DMS 273 (cell line): ENCODE measurements around the gene IL31.
"Not testable (repeated sequence)": the region's sequence is repeated elsewhere in the genome, so short reads cannot be mapped to it uniquely, and the experiment has no call there.

Source experiments
- DNase-seq: peaks from one replicate; lab custom pipeline; 2025; ENCODE audit not compliant: unreplicated experiment; lab: John Stamatoyannopoulos, UW

Gene IL31

DNA sequence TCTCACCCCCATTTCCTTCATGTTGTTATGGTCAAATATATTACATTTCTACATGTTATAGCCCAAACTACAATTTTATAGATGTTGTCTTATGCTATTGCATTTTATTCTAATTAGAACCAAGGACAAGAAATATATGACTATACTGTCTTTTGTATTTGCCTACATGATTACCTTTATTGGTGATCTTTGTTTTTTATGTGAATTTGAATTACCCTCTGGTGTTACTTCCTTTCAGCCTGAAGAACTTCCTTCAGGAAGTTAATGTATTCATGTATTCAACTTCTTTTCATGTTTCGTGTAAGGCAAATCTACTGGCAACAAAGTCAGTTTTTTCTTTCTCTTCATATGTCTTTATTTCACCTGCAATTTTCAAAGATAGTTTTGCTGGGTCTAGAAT lies 20.8 kb upstream of the IL31 start:
- no peak for DNase-seq

DNA sequence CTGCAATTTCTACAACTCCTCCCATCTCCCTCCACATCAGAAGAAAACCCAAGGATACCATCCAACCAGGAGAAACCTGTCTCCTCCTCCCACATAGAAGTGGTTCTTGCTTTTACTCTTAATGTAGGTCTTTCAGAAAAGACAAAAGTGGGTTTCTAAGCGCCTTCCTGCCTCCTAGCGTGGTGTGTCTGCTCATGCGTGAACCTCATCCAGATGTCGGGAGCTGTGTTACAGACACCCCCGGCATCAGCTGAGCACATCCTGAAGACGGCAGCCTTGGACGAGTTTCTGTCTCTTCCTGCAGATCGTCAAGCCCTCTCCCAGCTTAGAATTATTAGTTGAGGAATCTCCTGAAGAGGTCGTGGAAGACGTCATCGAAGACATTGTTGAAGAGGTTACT lies 18.4 kb upstream of the IL31 start:
- no peak for DNase-seq

DNA sequence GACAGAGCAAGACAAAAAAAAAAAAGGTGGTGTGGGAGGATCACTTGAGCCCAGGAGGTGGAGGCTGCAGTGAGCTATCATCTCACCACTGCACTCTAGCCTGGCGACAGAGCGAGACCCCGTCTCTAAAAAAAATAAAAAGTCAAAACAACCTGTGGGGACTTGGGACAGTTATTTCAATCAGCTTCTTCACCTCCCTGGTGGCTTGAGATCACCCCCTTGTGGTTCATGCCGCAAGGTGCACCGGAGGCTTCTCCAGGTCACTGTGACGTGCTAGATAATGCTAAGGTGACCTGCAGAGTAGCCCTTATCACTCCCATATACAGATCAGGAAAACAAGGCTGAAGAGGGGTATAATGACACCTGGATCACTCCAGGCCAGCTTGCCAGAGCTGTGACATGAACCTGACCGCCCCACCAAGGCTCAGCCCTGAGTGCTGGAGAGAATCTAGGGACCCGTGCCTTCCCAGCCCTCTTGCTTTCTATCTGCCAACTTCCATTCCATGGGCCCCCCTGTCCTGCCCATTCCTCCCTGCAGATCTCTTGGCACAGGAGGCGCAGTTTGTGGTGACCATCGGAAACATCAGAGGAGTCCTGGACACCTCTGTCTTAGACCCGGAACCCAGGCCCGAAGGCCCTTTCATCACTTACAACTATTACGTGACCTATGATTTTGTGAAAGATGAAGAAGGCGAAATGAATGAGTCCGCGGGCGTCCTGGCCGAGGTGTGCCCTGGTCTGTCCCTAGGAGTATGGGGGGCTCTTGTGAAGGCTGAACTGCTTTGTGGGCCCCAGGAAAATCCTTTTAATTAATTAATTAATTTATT lies 17.0 kb upstream of the IL31 start:
- peak; percentile 73 for DNase-seq

DNA sequence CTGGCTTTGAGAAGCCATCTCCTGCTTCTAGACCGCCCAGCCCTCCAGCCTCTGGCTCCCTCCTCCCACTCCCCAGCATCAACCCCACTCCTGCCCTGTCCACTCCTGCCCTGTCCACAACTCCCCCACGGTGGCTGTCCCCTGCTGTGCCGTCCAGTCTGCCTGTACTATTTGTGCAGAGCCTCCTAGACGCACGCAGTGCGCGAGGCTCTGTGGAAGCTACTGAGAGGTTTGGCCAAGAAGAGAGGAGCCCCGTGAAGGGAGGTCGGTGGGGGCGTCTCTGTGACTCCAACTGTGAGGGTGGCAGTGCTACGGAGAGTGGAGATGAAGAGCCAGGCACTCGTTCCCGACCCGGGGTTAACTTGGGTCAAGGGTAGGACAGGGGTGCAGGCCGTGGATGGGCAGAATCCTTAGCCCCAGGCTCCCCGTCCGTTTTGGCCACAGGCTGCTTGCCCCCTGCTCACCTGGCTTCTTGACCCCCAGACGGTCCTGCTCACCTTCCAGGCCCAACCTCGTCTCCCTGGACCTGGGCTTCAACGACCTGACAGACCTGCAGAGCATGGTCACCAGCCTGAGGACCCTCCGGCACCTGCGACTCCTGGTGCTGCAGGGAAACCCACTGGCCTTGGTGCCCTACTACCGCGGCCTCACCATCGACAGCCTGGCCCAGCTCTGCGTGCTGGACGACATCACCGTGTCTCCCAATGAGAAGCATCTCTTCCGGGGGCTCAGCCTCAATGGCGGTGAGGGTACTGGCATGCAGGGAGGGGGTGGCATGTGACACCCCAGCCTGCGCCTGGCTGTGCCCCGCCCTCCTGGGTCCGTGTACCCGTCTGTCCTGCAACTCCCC lies 15.8 kb upstream of the IL31 start:
- DNase-seq: no peak

DNA sequence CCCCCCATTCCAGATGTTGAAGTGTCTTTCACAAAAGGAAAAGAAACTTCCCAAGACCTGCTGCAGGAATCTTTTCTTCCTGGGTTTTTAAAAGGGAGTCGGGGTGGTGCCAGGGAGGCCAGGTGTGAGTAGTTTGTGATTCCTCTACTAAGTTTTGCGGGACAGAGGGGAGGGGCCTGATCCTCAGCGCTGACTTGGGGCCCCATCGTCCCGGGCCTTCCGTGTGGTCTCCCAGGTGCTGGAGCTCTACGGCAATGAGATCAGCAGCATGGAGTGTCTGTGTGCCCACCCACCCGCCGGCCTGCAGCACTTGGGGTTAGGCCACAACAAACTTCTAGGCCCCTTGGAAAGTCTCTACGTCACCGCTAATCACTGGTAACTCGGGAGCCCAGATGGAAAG lies 13.4 kb upstream of the IL31 start:
- DNase-seq: no peak

DNA sequence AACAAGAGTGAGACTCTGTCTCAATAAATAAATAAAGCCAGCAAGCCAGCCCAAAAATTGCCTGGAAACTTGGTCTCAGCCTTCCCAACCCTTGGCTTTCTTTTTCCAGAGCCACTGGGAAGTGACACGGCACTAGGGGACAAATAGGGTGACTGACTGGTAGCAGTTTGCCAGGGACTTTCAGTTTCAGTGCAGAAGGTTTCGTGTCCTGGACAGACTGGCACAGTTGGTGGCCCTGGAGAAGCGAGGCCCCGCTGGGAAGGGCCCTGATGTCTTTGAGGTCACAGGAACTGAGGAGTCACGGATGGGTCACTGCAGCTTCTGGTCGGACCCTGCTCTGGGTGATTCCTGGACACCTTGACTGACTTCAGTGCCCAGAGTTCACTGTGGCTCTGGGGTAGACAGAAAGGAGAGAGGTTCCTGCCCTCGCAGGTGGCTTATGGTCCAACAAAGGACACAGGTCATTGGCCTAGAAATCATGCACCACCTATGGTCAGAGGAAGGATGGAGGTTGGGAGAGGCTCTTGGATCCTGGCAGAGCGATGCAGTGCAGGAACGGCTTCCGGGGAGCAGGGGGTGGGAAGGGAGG lies 11.6 kb upstream of the IL31 start:
- no peak for DNase-seq

DNA sequence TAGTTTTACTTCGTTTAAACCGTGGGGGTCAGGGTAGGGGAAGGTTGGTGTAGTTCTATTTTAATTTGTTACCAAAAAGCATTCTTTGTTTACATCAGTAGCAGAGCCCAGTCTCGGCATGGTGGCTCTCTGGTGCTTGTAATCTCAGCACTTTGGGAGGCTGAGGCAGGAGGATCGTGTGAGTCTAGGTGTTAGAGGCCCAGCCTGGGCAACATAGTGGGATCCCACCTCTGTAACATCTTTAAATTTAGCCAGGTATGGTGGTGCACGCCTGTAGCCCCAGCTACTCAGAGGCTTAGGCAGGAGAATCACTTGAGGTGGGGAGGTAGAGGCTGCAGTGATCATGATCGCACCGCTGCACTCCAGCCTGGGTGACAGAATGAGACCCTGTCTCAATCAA lies 11.1 kb upstream of the IL31 start:
- DNase-seq: no peak

DNA sequence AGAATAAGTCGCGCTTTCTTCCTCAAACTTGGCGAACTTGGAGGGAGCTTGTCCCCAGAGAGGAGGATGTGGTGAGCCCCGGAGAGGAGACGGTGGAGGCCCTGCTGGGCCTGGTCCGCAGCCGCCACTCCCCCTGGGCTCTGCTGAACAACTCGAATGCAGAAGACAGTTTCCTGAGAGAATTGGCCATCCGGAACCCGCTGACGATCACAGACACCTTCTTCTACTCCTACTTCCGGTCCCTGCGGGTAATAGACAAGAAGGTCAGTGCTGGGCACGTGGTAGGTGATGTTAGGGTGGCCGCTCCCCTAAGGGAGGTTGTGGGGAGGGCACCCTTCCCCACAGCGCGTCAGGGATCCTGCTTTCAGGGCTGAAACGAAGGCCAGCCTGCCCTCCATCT lies 10.5 kb upstream of the IL31 start:
- DNase-seq: no peak

DNA sequence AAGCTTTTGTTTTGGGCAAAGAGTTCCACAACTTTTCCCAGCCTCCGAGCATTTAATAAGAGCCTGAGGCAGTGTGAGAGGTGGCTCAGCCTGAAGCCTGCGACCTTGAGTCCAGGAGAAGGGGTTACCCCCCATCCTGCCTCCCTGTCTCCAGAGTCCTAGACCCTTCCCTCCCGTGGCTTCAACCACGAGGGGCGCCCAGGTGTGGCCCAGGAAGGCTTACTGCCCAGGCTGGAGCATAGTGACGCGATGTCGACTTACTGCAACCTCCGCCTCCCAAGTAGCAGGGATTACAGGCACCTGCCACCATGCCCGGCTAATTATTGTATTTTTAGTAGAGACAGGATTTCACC lies 9.5 kb upstream of the IL31 start:
- DNase-seq: no peak

DNA sequence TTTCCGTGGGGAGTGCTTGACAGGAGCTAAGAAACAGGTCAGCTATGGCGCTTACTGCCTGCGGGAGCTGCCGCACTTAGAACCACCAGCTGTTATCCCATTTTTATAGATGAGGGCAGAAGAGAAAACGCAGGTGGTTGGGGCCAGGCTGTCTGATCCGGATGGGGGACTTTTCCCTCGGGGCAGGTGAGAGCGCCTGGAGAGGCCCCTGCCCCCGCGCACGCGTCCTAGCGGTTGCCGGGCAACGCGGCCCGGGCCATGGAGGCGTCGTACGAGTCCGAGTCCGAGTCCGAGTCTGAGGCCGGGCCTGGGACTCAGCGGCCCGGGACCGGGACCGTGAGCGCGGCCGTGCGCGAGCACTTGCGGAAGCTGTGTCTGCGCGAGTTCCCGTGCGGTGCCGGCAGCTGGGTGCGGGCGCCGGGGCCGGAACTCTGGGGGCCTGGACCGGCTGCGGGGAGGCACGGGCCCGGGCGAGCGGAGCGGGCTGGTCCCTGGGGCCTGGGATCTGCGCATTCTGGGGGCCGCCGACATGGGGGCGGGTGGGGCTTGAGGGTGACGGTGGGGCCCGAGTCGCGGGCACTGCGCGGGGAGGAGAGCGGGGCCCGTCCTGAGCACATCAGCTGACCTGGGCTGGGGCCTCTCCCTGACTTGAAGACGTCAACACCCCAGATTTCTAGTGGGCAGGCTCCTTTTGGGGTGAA lies 9.0 kb upstream of the IL31 start, which contains the start of gene LRRC43:
Gene LRRC43 (plus strand): TSS at position 237 of the 701 bp plus-strand sequence. CDS start 22 bp downstream, at position 259.
- peak; percentile 80 for DNase-seq

DNA sequence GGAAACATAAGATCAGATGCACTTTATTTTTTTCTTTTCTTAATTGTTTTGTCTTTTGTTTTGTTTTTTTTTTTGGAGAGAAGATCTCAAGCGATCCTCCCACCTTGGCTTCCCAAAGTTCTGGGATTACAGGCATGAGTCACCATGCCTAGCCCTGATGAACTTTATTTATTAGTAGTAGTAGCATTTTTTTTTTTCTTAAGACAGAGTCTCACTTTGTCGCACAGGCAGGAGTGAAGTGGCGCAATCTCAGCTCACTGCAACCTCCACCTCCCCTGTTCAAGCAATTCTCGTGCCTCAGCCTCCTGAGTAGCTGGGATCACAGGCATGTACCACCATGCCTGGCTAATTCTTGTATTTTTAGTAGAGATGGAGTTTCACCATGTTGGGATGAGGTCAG lies 2.5 kb upstream of the IL31 start:
- not testable (repeated sequence) for DNase-seq

DNA sequence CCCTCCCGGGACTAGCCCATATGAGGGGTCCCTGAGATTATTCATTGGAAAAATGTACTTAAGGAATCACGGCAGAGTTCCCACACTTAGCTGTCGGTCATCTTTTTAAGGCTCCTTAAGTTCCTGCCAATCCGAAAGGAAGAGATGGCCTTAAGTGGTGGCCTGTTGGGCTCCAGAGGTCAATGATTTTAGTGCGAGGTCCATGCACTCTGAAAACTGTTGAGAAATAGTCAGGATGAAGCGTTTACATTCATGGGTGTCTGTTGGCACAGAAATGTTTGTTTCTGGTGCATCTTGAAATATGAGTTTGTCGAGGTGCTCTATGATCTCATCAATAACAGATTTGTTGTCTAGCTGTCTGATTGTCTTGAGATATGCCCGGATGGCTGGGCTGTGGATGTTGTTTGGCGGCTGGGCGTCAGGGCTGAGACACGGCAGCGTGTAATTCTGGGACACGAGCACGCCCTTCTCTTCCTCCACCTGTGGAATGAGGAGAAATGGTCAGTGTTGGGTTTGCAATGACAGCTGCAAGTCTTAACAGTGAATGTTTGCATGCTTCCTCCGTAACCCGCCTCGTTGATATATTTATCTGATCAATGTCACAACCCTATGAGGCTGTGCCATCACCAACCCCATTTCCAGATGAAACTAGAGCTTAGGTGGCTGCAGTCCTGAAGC lies 1.6 kb downstream of the IL31 start:
- no peak for DNase-seq

DNA sequence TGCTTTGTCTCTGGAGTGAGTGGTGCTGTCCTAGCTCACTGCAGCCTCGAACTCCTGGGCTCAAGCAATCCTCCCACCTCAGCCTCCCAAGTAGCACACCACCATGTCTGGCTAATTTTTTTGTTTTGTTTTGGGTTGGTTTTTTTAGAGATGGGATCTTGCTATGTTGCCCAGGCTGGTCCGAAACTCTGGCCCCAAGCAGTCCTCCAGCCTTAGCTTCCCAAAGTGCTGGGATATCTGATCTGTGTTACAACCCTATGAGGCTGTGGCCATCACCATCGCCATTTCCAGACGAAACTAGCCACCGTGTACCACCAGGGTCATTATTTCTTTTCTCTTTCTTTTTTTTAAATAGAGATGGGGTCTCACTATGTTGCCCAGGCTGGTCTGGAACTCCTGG lies 2.6 kb downstream of the IL31 start:
- DNase-seq: no peak

DNA sequence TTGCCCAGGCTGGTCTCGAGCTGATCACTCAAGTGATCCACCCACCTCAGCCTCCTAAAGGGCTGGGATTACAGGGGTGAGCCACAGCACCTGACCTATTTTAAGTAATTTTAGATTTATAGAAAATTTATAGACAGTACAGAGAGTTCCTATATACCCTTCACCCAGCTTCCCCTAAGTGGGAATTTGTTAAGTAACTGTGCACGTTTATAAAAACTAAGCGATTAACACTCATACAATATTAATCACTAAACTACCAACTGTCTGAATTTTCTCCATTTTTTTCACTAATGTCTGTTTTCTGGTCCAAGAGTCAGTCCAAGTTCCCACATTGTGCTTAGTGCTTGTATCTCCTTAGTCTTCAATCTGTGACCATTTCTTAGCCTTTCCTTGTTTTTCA lies 5.5 kb downstream of the IL31 start:
- no peak for DNase-seq

DNA sequence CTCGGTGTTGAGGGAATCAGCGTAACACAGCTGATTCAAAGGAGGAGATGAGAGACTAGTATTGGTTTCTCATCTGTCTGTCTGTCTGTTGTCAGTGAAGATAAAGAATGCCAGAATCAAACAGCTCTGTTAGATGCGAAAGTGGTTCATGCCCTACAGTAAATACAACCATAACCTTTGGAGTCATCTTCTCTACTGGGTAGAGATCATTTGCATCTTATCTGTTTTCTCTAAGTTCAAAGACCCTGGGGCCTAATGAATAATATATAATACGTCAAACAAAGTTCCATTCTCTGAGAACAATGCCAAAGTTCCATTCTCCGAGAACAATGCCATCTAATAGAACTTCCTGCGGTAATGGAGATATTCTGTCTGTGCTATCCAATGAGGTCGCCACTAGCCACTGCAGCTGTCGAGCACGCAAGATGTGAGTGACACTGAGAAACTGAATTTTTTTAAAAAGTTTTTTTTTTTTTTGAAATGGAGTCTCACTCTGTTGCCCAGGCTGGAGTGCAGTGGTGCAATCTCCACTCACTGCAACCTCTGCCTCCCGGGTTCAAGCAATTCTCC lies 6.6 kb downstream of the IL31 start:
- DNase-seq: no peak

DNA sequence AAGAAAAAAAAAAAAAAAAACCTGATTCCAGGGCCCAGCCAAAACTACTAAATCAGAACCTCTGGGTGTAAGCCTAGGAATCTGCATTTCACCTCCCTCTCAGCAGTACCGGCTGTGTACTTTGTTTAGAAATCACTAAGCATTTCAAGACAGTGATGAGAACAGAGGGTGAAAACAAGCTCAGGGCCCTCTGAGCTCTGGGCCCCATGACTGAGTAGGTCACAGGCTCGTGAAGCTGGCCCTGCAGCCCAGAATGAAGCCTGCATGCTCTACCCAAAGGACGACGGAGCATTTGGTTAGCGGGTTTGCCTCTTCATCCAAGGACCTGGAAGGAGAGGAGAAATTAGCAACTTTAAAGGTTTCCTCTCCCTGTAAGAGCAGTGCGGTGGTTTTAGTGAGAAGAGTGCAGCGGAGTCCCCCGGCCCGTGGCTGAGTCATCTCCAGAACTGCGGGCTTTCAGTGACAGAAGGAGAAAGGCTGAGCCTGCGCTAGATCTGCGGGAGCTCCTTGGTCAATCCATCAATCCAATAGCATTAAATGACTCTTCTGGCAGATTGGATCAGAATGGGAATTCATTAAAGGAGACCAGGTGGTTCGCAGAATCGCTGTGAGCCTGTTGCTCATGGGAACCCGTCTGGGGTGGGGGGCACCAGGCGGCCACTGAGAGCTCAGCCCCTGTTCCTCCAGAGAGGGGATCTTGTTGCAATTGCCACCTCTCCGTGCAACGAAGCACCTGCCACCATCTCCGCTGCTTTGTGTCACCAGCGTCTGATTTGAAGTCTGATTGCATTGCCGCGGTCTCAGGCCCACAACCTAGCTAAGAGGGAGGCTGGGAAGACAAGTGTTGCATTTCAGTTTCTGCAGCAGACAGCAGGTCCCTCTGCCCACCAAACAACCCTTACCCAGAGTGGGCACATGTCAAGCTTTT lies 7.3 kb downstream of the IL31 start:
- no peak for DNase-seq

DNA sequence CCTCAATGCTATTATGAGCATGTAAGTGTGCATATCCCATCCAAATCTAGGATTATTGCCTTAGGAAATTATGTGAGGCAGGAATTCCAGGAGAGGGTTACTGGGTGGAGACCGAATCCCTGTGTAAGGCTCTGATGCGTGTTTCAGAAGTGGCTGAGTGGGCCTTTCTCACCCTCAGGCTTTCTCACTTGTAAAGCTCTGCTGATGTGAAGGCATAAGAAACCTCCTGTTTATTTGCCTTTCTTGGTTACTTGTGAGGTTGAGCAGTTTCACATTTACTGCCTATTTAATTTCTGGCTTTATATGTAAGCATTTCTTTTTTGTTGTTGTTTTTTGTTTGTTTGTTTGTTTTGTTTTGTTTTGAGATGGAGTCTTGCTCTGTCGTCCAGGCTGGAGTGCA lies 11.0 kb downstream of the IL31 start:
- no peak for DNase-seq

DNA sequence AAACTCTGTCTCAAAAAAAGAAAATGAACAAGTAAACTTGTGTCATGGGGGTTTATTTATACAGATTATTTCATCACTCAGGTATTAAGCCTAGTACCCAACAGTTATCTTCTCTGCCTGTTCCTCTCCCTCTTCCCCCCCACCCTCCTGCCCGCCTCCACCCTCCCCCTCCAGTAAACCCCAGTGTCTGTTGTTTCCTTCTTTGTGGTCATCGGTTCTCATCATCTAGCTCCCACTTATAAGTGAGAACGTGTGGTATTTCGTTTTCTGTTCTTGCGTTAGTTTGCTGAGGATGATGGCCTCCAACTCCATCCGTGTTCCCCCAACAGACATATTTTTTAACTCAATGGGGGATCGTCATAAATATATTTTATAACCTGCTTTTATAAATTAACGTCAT lies 12.3 kb downstream of the IL31 start:
- DNase-seq: no peak

DNA sequence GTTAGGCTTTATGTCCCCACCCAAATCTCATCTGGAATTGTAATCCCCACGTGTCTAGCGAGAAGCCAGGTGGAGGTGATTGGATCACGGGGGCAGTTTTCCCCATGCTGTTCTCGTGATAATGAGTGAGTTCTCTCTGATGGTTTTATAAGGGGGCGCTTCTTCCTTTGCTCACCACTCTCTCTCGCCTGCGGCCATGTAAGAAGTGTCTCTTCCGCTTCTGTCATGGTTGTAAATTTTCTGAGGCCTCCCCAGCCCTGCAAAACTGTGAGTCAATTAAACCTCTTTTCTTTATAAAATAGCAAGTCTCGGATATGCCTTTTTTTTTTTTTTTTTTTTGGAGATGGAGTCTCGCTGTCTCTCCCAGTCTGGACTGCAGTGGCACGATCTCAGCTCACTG lies 13.3 kb downstream of the IL31 start:
- no peak for DNase-seq
